SK-N-SH treated with all-trans-retinoic acid at 6 μM for 48 hours (cell line): Measurements from ENCODE around the gene AMOTL2.

Experiments used
- ATAC-seq: fragments of 200-7000 bp; cut with Tn5 transposase; 3 replicates; pipeline ENCODE4 v1.9.1; 2020; ENCODE audit warnings: mild to moderate bottlenecking, moderate library complexity
- ARNTL ChIP-seq: fragments of 450-650 bp; formaldehyde crosslinking; IDR thresholded peaks from 2 replicates; pipeline ENCODE4 v1.5.0; 2020; ENCODE audit warnings: low read depth, mild to moderate bottlenecking, moderate library complexity, borderline replicate concordance
- BACH2 ChIP-seq: fragments of 250-450 bp; sonication (Bioruptor Pico); IDR thresholded peaks from 2 replicates; pipeline ENCODE4 v1.9.0; 2021; ENCODE audit warnings: mild to moderate bottlenecking, borderline replicate concordance
- CREB5 ChIP-seq: fragments of 250-450 bp; sonication (Bioruptor Pico); IDR thresholded peaks from 2 replicates; pipeline ENCODE4 v1.5.1; 2020; ENCODE audit warnings: low read depth, mild to moderate bottlenecking, moderate library complexity
- CSDC2 ChIP-seq: fragments of 250-450 bp; sonication (Bioruptor Pico); IDR thresholded peaks from 2 replicates; pipeline ENCODE4 v1.5.0; 2020; ENCODE audit warnings: mild to moderate bottlenecking, moderate library complexity
- GLIS3 ChIP-seq: fragments of 250-450 bp; sonication (Bioruptor Pico); IDR thresholded peaks from 2 replicates; pipeline ENCODE4 v1.5.0; 2020; ENCODE audit warnings: mild to moderate bottlenecking, moderate library complexity
- ISL1 ChIP-seq: fragments of 250-450 bp; sonication (Bioruptor Pico); IDR thresholded peaks from 2 replicates; pipeline ENCODE4 v2.1.2; 2022; ENCODE audit warnings: mild to moderate bottlenecking, moderate library complexity
- PATZ1 ChIP-seq: fragments of 250-450 bp; sonication (Bioruptor Pico); IDR thresholded peaks from 2 replicates; pipeline ENCODE4 v1.8.0; 2020; ENCODE audit warnings: mild to moderate bottlenecking, moderate library complexity, borderline replicate concordance
- POU6F1 ChIP-seq: fragments of 250-450 bp; sonication (Bioruptor Pico); IDR thresholded peaks from 2 replicates; pipeline ENCODE4 v1.8.0; 2021; ENCODE audit warnings: low read depth, mild to moderate bottlenecking, moderate library complexity, borderline replicate concordance
- PPARA ChIP-seq: fragments of 250-450 bp; sonication (Bioruptor Pico); IDR thresholded peaks from 2 replicates; pipeline ENCODE4 v1.5.0; 2020; ENCODE audit warnings: mild to moderate bottlenecking, borderline replicate concordance
- TCF4 ChIP-seq: fragments of 250-450 bp; sonication (Bioruptor Pico); IDR thresholded peaks from 2 replicates; pipeline ENCODE4 v1.8.0; 2021; ENCODE audit warnings: mild to moderate bottlenecking, moderate library complexity, borderline replicate concordance
- TOX ChIP-seq: fragments of 250-450 bp; sonication (Bioruptor Pico); IDR thresholded peaks from 2 replicates; pipeline ENCODE4 v1.8.0; 2021; ENCODE audit warnings: mild to moderate bottlenecking, moderate library complexity, borderline replicate concordance
- ZC3H10 ChIP-seq: fragments of 250-450 bp; sonication (Bioruptor Pico); IDR thresholded peaks from 2 replicates; pipeline ENCODE4 v1.5.1; 2021; ENCODE audit warnings: mild to moderate bottlenecking, moderate library complexity
- ZFP3 ChIP-seq: fragments of 250-450 bp; sonication (Bioruptor Pico); IDR thresholded peaks from 2 replicates; pipeline ENCODE4 v1.5.0; 2020; ENCODE audit warnings: mild to moderate bottlenecking, moderate library complexity
- ZNF70 ChIP-seq: fragments of 450-650 bp; formaldehyde crosslinking; IDR thresholded peaks from 2 replicates; pipeline ENCODE4 v1.5.0; 2020; ENCODE audit warnings: mild to moderate bottlenecking, moderate library complexity
- ZNF8 ChIP-seq: fragments of 450-650 bp; formaldehyde crosslinking; IDR thresholded peaks from 2 replicates; pipeline ENCODE4 v1.5.0; 2020; ENCODE audit warnings: mild to moderate bottlenecking, moderate library complexity
- TF ChIP-seq, protein P1 (sequence below): fragments of 250-450 bp; sonication (Bioruptor Pico); IDR thresholded peaks from 2 replicates; pipeline ENCODE4 v1.5.0; 2020; ENCODE audit warnings: mild to moderate bottlenecking, moderate library complexity
- TF ChIP-seq, protein P2 (sequence below): fragments of 250-450 bp; sonication (Bioruptor Pico); IDR thresholded peaks from 2 replicates; pipeline ENCODE4 v1.5.1; 2021; ENCODE audit warnings: mild to moderate bottlenecking, moderate library complexity

Gene AMOTL2

GRCh38 chr3:134374105-134374790, at the start of gene AMOTL2:
Gene AMOTL2, minus strand, starts transcription at chr3:134374447. Its CDS starts 3,014 bp downstream, at chr3:134371433.
- ATAC-seq: peak; percentile 74
- 0 out of 2 replicates have a peak, but pooled peaks have one; percentile 60 for TF ChIP-seq GLIS3 (CRISPR knock-in tag)
- TF ChIP-seq CSDC2 (CRISPR knock-in tag): peak; percentile 63; the same call in 1 of the 2 replicates
- TF ChIP-seq POU6F1: no peak
- TF ChIP-seq PPARA (CRISPR knock-in tag): no peak
- TF ChIP-seq, protein P1, sequence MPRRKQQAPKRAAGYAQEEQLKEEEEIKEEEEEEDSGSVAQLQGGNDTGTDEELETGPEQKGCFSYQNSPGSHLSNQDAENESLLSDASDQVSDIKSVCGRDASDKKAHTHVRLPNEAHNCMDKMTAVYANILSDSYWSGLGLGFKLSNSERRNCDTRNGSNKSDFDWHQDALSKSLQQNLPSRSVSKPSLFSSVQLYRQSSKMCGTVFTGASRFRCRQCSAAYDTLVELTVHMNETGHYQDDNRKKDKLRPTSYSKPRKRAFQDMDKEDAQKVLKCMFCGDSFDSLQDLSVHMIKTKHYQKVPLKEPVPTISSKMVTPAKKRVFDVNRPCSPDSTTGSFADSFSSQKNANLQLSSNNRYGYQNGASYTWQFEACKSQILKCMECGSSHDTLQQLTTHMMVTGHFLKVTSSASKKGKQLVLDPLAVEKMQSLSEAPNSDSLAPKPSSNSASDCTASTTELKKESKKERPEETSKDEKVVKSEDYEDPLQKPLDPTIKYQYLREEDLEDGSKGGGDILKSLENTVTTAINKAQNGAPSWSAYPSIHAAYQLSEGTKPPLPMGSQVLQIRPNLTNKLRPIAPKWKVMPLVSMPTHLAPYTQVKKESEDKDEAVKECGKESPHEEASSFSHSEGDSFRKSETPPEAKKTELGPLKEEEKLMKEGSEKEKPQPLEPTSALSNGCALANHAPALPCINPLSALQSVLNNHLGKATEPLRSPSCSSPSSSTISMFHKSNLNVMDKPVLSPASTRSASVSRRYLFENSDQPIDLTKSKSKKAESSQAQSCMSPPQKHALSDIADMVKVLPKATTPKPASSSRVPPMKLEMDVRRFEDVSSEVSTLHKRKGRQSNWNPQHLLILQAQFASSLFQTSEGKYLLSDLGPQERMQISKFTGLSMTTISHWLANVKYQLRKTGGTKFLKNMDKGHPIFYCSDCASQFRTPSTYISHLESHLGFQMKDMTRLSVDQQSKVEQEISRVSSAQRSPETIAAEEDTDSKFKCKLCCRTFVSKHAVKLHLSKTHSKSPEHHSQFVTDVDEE: no peak
- TF ChIP-seq PATZ1: peak; percentile 57; the same call in 1 of the 2 replicates
- no peak for TF ChIP-seq BACH2 (CRISPR knock-in tag)

DNA sequence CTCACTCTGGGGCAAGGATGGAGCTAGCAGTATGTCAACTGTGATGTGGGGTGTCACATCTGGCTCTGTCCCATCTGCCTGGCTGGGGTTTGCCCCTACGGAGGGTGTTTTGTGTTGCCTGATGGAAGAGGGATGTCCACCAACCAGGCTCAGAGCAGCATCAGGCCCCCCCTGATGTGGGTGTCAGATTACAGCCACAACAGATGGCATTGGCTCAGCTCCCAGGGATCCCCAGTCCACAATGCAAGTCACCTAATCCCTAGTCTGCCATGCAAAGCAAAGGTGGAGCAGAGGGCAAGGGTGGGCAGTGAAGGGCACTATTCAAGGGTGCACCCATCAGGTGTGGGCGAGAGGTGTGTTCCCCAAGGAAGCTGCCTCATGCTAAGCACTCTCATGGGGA, 48.9 kb upstream of the AMOTL2 start:
- peak; percentile 55 for ATAC-seq
- TF ChIP-seq GLIS3 (CRISPR knock-in tag): no peak
- no peak for TF ChIP-seq ISL1 (CRISPR knock-in tag)
- TF ChIP-seq CSDC2 (CRISPR knock-in tag): no peak
- TF ChIP-seq BACH2 (CRISPR knock-in tag): no peak
- no peak for TF ChIP-seq ZFP3 (CRISPR knock-in tag)
- no peak for TF ChIP-seq CREB5 (CRISPR knock-in tag)
- TF ChIP-seq ARNTL: no peak
- no peak for TF ChIP-seq PATZ1
- TF ChIP-seq TCF4 (CRISPR knock-in tag): no peak
- TF ChIP-seq, protein P2, sequence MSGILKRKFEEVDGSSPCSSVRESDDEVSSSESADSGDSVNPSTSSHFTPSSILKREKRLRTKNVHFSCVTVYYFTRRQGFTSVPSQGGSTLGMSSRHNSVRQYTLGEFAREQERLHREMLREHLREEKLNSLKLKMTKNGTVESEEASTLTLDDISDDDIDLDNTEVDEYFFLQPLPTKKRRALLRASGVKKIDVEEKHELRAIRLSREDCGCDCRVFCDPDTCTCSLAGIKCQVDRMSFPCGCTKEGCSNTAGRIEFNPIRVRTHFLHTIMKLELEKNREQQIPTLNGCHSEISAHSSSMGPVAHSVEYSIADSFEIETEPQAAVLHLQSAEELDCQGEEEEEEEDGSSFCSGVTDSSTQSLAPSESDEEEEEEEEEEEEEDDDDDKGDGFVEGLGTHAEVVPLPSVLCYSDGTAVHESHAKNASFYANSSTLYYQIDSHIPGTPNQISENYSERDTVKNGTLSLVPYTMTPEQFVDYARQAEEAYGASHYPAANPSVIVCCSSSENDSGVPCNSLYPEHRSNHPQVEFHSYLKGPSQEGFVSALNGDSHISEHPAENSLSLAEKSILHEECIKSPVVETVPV: no peak
- no peak for TF ChIP-seq ZNF70

DNA sequence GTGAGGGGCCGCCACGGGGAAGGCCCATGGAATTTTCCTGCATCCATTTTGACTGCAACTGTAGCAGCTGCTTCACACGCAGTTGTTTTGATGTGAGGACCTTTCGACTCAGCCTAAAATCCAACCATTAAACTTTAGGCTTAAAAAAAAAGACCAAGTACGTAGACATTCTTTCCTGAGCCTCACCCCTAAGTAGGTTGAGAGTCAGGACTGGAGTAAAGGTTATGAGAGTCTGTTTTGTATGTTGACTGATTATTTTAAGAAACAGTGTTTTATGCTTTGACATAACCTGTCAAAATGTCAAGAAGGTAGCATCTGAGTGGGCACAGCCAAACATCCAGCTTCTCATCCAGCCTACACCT, 45.7 kb upstream of the AMOTL2 start:
- no peak for ATAC-seq
- TF ChIP-seq PPARA (CRISPR knock-in tag) (no peak), CSDC2 (CRISPR knock-in tag) (no peak), ZC3H10 (no peak), ZNF8 (CRISPR knock-in tag) (no peak), BACH2 (CRISPR knock-in tag) (no peak), ISL1 (CRISPR knock-in tag) (no peak), GLIS3 (CRISPR knock-in tag) (no peak), PATZ1 (no peak), TOX (CRISPR knock-in tag) (no peak), ZNF70 (no peak)
- TF ChIP-seq, protein P1: no peak
- TF ChIP-seq, protein P2: no peak
